CD1c-positive myeloid dendritic cell (primary cell): ENCODE results near the gene SREBF2.
A peak's percentile ranks its signal among the peaks of the same experiment; 100 is the strongest.

Source experiments
- DNase-seq: peaks from one replicate; pipeline ENCODE4 v3.0.0-alpha.2; 2016; ENCODE audit errors: extremely low spot score

The SREBF2 gene

DNA sequence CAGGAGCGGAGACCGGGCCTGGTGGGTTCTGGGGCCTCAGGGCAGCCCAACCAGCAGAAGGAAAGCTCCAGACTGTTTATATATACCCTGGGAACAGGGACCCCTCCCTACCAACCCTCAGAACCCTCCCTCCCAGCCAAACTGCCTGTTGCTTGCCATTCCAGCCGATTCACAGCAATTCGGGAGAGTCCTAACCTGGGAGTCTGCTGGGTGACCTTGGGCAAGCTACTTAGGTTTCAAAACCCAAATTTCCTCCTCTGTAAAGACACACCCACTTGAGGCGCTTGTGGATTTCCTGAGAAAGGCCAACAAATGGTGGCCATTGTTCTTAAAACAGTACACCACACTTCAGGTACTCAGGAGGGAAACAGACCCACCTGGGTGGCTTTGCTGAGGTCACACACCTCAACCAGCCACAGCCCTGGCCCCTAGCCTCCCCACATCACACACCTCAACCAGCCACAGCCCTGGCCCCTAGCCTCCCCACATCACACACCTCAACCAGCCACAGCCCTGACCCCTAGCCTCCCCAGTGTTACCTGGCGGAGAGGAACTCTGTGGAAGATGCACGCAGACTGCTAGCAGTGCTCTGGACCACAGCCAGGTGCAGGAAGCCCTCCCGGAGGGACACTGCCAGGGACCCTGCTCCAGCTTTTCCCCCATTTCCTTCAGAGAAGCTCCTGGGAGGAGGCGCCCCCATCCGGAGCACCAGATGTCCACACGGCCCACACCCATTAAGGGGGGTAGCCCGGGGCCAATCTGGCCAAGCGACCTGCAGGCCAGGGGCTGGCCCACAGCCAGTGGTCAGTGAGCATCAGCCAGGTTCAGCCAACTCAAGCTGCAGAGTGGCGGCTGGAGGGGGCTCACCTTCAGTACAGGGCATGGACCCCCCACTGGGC lies 75.8 kb downstream of the SREBF2 start:
- peak; percentile 23 for DNase-seq

DNA sequence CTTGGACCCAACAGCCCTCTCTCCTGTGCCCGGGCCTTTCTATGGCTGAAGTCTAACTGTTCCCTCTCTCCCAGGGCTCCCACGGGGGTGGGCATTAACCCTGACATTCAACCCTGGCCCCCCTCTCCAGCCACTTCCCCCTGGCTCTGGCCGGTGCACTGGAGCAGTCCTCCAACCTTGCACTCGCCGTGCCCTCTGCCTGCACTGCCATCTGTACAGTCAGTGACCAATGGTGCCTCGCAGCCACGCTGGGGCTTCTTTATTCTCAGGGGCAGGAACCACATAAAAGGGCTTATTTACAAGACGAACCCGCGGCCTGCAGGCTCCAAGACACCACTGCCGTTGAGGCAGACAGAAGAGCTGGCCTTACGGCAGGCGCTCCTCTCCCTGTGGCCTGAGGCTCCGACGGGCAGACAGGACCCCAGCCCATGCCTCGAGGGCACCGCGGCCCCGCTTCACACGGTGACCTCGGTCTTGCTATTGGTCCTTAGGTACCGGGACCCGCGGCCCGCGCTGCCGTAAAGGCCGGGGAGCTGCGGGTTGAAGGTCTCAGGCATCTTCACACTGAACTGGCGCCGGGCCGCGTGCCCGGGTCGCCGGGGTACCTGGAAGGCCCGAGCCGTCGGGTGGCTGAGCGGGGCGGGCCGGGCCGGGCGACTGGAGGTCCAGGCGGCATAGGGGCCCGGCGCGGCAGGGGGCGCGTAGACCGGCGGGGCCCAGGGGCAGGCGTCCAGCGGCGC lies 76.6 kb downstream of the SREBF2 start:
- no peak for DNase-seq

- DNase-seq, result peak; percentile 27
Observed at GRCh38 chr22:41910050-41911000, 77.4 kb downstream of the SREBF2 start.

DNA sequence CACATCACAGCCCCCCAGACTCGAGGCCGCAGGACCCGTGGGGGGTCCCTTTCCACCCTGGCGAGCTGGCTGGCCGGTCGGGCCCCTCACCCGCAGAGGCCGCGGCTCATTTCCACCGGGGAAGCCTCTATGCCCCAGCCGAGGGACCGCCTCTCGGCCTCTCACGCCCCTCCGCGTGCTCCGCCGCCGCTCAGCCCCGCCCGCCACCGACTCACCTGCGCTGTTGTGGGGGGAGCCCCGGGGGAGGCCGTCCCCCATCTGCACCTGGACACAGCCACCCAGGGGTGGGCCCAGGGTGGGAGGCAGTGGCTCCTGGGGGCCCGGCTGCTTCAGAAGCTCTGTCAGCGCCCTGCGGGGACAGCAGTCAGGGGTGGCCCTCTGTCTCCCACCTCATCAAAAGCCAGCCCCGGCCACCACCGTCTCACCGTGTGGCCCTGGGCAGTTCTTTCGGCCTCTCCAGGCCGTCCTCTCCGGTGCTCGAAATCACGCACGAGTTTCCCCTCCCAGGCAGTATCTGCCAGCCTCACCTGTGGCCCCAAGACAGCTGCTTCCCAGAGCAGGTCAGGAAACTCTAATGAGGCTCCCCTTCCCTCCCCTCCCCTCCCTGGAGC lies 78.2 kb downstream of the SREBF2 start:
- no peak for DNase-seq

GRCh38 chr22:41912338-41913039 lies 79.6 kb downstream of the SREBF2 start:
- DNase-seq, result no peak

GRCh38 chr22:41913040-41913719 lies 80.3 kb downstream of the SREBF2 start:
- no peak for DNase-seq

DNA sequence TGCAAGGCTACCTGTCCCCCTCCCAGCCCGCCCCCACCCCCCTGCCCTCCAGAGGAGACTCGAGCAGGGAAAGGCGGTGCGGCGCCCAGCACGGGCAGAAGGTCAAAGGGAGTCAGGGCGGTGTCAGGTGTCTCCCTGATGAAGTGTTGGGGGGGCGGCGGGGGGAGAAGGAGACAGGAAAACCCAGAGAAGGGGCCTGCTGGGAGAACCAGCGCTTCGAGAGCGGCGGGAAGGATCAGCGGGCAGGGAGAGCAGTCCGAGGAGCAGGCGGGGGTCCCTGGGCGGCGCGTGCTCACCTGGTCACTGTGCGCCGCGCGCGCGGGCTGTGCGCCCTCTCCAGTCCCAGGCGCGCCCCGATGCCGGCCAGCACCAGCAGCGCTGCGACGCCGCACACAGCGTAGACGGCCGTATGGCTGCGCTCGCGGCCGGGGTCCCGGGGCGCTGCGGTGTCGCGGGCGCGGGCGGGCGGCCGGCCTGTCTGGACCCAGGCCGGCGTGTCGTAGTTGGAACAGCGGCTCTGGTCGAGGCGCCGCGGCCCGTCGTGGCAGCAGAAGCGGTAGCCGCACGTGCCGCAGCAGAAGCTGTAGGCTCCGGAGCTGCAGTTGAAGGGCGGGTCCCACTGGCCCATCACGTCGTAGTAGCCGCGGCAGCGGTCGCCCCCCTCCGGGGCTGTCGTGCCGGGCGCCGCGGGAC lies 81.1 kb downstream of the SREBF2 start:
- DNase-seq, result no peak

DNA sequence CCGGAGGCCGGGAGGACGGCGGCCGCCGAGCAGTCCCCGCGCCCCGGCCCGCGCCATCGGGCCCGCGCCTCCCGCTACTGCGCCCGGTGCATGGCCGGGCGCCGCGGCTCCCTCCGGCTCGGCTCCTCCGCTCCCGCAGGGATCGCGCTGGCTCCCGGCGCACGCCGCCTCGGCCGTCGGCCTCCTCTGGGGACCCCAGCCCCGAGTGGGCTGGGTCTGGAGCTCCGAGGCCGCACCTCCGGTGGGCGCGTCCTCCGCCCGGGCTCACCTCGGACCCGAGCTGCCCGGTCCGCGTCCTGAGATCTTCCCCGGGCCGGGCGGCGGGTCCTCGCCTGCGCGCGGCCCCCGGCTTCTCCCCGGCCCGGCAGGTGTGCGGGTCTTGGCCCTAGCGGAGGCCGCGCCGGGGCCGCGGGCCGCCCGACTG lies 81.7 kb downstream of the SREBF2 start:
- DNase-seq, result no peak

GRCh38 chr22:41915035-41915785 lies 82.3 kb downstream of the SREBF2 start, which contains the start of gene SHISA8:
TSS of gene SHISA8 (minus strand) at chr22:41915074. CDS start at chr22:41914667, 407 bp downstream.
- DNase-seq, result peak; percentile 38

GRCh38 chr22:41915786-41916493 lies 83.0 kb downstream of the SREBF2 start:
- DNase-seq, result no peak

DNA sequence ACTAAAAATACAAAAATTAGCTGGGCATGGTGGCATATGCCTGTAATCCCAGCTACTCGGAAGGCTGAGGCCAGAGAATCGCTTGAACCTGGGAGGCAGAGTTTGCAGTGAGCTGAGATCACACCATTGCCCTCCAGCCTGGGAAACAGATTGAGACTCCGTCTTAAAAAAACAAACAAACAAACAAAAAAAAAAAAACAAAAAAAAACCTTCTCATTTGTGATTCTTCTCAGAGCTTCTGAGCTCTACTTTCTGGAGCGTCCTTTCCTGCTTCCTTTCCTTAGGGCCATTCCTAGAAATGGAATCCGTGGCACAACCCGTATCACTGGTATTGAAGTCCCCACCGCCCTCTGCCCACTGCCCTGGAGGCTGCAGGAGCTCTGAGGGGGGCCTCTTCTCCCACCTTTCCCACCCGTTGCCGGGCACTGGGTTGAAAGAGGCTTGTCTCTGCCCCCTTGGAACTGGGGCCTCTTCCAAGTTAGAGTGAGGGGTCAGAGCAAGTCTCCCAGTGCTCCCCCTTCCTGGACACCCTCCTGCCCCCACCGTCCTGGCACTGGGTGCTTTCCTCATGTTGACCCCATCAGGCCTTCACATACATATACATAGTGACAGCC lies 83.9 kb downstream of the SREBF2 start:
- no peak for DNase-seq

- DNase-seq, result no peak
Observed at GRCh38 chr22:41917375-41917902, 84.5 kb downstream of the SREBF2 start.

DNA sequence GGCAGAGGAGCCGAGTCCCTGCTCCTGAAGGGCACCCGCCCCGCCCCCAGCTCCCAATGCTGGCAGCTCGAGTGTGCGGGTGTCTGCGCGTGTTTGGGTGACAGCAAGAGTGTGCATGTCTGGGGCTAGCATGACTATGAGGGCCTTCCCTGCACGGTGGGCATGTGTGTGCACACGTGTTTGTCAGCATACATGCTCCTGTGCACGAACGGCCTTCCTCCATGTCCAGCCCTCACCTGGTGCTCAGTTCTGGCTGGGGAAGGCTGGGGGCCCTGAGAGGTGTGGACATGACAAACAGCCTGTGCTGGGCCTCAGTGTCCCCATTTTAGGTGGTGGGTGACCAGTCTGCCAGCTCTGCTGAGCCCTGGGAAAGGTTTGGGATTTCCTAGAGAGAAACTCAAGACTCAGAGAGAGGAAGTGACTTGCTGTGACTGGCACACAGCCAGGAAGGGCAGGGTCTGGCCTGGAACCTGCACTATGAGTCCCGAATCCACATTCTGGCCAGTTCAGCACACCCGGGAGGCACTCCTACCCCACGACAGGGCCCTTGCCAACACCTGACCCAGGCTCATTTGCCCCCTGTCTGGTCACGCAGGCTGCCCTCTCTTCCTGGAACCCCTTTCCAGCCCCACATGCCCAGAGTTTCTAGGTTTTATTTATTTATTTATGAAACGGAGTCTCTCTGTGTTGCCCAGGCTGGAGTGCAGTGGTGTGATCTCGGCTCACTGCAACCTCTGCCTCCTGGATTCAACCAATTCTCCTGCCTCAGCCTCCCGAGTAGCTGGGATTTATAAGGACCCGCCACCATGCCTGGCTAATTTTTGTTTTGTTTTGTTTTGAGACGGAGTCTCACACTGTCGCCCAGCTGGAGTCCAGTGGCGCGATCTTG lies 85.2 kb downstream of the SREBF2 start:
- DNase-seq, result peak; percentile 82

- DNase-seq, result peak; percentile 90
Observed at GRCh38 chr22:41919357-41920224, 86.7 kb downstream of the SREBF2 start.

GRCh38 chr22:41920271-41920976 lies 87.5 kb downstream of the SREBF2 start:
- peak; percentile 42 for DNase-seq
